ENCODE measurements around the gene SPEG. TPM values are rescaled to one million over a fixed set of nuclear protein-coding genes. Genes with fewer than 3 reads are reported as not detected.

The SPEG gene
- total and polyA plus RNA-seq, 4 donors: 81.6 to 1,108 (median 357) TPM

- no peaks in the 10 kb centered on the region for H3K36me3 ChIP-seq (ENCODE audit: control insufficient read depth in 1 of 2, insufficient read depth in 2 of 2, low read length in 1 of 2)
- intact Hi-C loops (cut with DNase I): no loop called here
- no peak overlapping the region for H3K4me3 ChIP-seq (ENCODE audit: low read length in 2 of 2)
- H3K27ac ChIP-seq (ENCODE audit: low read depth in 1 of 2, low read length in 2 of 2): no peak overlapping the region
- WGBS, 2 donors: 72 to 79% methylated on average over 10 to 11 of the region's 11 CpGs
- H3K27me3 ChIP-seq (ENCODE audit: control insufficient read depth in 1 of 2, insufficient read depth in 2 of 2, low read length in 1 of 2): no peaks in the 10 kb centered on the region
- DNase-seq (no peak), ATAC-seq (ENCODE audit: low FRiP score) (no peak)
- no peaks in the 10 kb centered on the region for H3K4me1 ChIP-seq (ENCODE audit: control insufficient read depth in 1 of 2, insufficient read depth in 2 of 2, low read length in 2 of 2)
- H3K9me3 ChIP-seq (ENCODE audit: control insufficient read depth, low read length): no peaks in the 10 kb centered on the region
These were observed 91.9 kb downstream of the SPEG start for GRCh38 chr2:219526320-219527075.

DNA sequence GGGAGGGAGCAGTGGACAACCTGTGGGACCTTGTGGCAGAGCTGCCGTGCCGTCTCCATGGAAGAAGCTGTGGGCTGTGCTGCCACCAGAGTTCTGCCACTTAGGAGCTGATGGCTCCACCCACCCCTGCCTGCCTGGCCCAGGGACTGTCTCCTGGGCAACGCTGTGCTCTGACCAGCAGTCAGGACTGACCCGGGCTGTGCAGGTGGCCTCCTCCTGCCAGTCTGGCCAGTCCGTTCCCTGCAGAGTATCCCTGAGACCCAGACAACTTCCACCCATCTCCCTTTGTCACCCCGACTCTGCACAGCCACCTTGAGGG is 92.4 kb downstream of the SPEG start:
- Histone ChIP-seq H3K36me3 (ENCODE audit: control insufficient read depth in 1 of 2, insufficient read depth in 2 of 2, low read length in 1 of 2) (no peaks in the 10 kb centered on the region), H3K4me1 (ENCODE audit: control insufficient read depth in 1 of 2, insufficient read depth in 2 of 2, low read length in 2 of 2) (no peaks in the 10 kb centered on the region), H3K27me3 (ENCODE audit: control insufficient read depth in 1 of 2, insufficient read depth in 2 of 2, low read length in 1 of 2) (no peaks in the 10 kb centered on the region), H3K27ac (ENCODE audit: low read depth in 1 of 2, low read length in 2 of 2) (no peak overlapping the region), H3K4me3 (ENCODE audit: low read length in 2 of 2) (no peak overlapping the region), H3K9me3 (ENCODE audit: control insufficient read depth, low read length) (no peaks in the 10 kb centered on the region)
- intact Hi-C loops (cut with DNase I): no loop called here
- ATAC-seq (ENCODE audit: low FRiP score) (no peak), DNase-seq (no peak)
- WGBS, 2 donors: 24 to 31% methylated on average over 5 to 6 of the region's 6 CpGs

DNA sequence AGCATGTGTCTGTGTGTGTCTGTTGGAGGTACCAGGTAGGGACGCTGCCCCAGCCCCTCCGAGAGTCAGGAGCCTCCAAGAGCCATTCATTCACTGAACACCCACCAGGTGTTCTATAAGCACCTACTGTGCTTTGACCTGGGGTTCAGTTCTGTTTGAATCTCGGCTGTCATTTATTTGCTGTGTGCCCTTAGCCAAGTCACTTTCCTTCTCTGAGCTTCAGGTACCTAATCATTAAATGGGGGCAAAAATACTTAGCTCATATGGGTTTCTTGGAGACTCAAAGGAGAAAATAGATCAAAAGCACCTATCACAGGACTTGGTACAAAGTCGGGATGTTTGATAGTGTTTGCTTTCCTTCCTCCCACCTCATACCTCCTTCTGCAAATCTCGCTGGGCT is 92.8 kb downstream of the SPEG start:
- H3K4me1 ChIP-seq (ENCODE audit: control insufficient read depth in 1 of 2, insufficient read depth in 2 of 2, low read length in 2 of 2): no peaks in the 10 kb centered on the region
- ATAC-seq (ENCODE audit: low FRiP score) (no peak), DNase-seq (no peak)
- no peaks in the 10 kb centered on the region for H3K9me3 ChIP-seq (ENCODE audit: control insufficient read depth, low read length)
- H3K4me3 ChIP-seq (ENCODE audit: low read length in 2 of 2): no peak overlapping the region
- intact Hi-C loops (cut with DNase I): no loop called here
- H3K27me3 ChIP-seq (ENCODE audit: control insufficient read depth in 1 of 2, insufficient read depth in 2 of 2, low read length in 1 of 2): no peaks in the 10 kb centered on the region
- H3K27ac ChIP-seq (ENCODE audit: low read depth in 1 of 2, low read length in 2 of 2): no peak overlapping the region
- no peaks in the 10 kb centered on the region for H3K36me3 ChIP-seq (ENCODE audit: control insufficient read depth in 1 of 2, insufficient read depth in 2 of 2, low read length in 1 of 2)
- 67 to 68% methylated on average over 5 of the region's 5 CpGs for WGBS, 2 donors

GRCh38 chr2:219530048-219530963 is 95.7 kb downstream of the SPEG start:
- H3K4me3 ChIP-seq (ENCODE audit: low read length in 2 of 2): no peak overlapping the region
- H3K36me3 ChIP-seq (ENCODE audit: control insufficient read depth in 1 of 2, insufficient read depth in 2 of 2, low read length in 1 of 2): no peaks in the 10 kb centered on the region
- no peak overlapping the region for H3K27ac ChIP-seq (ENCODE audit: low read depth in 1 of 2, low read length in 2 of 2)
- DNase-seq (peak; percentile 91 to 97), ATAC-seq (ENCODE audit: low FRiP score) (peak; percentile 92)
- no peaks in the 10 kb centered on the region for H3K27me3 ChIP-seq (ENCODE audit: control insufficient read depth in 1 of 2, insufficient read depth in 2 of 2, low read length in 1 of 2)
- intact Hi-C loops (cut with DNase I): loop anchor here in 1 of 2 donors (1.0 to 10.0 kb wide), 2 partner anchors 127 to 366 kb away; partner anchors contain the start of gene NHEJ1
- 10 to 16% methylated on average over 16 to 21 of the region's 21 CpGs for WGBS, 2 donors
- H3K9me3 ChIP-seq (ENCODE audit: control insufficient read depth, low read length): no peaks in the 10 kb centered on the region
- H3K4me1 ChIP-seq (ENCODE audit: control insufficient read depth in 1 of 2, insufficient read depth in 2 of 2, low read length in 2 of 2): no peaks in the 10 kb centered on the region

GRCh38 chr2:219531639-219532377 is 97.2 kb downstream of the SPEG start:
- no peak for ATAC-seq (ENCODE audit: low FRiP score)
- no peak overlapping the region for H3K27ac ChIP-seq (ENCODE audit: low read depth in 1 of 2, low read length in 2 of 2)
- H3K4me3 ChIP-seq (ENCODE audit: low read length in 2 of 2): no peak overlapping the region
- no peak for DNase-seq
- no peaks in the 10 kb centered on the region for H3K9me3 ChIP-seq (ENCODE audit: control insufficient read depth, low read length)
- no peaks in the 10 kb centered on the region for H3K36me3 ChIP-seq (ENCODE audit: control insufficient read depth in 1 of 2, insufficient read depth in 2 of 2, low read length in 1 of 2)
- no peaks in the 10 kb centered on the region for H3K27me3 ChIP-seq (ENCODE audit: control insufficient read depth in 1 of 2, insufficient read depth in 2 of 2, low read length in 1 of 2)
- intact Hi-C loops (cut with DNase I): loop anchor here in 1 of 2 donors (10.0 kb wide), 1 partner anchor 367 kb away; the partner anchor contains the start of gene NHEJ1
- 87 to 88% methylated on average over 19 to 20 of the region's 20 CpGs for WGBS, 2 donors
- H3K4me1 ChIP-seq (ENCODE audit: control insufficient read depth in 1 of 2, insufficient read depth in 2 of 2, low read length in 2 of 2): no peaks in the 10 kb centered on the region

GRCh38 chr2:219532378-219532649 is 97.7 kb downstream of the SPEG start:
- WGBS, 2 donors: 86 to 87% methylated on average over 8 of the region's 8 CpGs
- no peak for ATAC-seq (ENCODE audit: low FRiP score)
- no peaks in the 10 kb centered on the region for H3K9me3 ChIP-seq (ENCODE audit: control insufficient read depth, low read length)
- no peaks in the 10 kb centered on the region for H3K36me3 ChIP-seq (ENCODE audit: control insufficient read depth in 1 of 2, insufficient read depth in 2 of 2, low read length in 1 of 2)
- H3K27ac ChIP-seq (ENCODE audit: low read depth in 1 of 2, low read length in 2 of 2): no peak overlapping the region
- H3K27me3 ChIP-seq (ENCODE audit: control insufficient read depth in 1 of 2, insufficient read depth in 2 of 2, low read length in 1 of 2): no peaks in the 10 kb centered on the region
- H3K4me3 ChIP-seq (ENCODE audit: low read length in 2 of 2): no peak overlapping the region
- H3K4me1 ChIP-seq (ENCODE audit: control insufficient read depth in 1 of 2, insufficient read depth in 2 of 2, low read length in 2 of 2): no peaks in the 10 kb centered on the region
- intact Hi-C loops (cut with DNase I): loop anchor here in 1 of 2 donors (10.0 kb wide), 1 partner anchor 368 kb away; the partner anchor contains the start of gene NHEJ1
- DNase-seq: no peak

DNA sequence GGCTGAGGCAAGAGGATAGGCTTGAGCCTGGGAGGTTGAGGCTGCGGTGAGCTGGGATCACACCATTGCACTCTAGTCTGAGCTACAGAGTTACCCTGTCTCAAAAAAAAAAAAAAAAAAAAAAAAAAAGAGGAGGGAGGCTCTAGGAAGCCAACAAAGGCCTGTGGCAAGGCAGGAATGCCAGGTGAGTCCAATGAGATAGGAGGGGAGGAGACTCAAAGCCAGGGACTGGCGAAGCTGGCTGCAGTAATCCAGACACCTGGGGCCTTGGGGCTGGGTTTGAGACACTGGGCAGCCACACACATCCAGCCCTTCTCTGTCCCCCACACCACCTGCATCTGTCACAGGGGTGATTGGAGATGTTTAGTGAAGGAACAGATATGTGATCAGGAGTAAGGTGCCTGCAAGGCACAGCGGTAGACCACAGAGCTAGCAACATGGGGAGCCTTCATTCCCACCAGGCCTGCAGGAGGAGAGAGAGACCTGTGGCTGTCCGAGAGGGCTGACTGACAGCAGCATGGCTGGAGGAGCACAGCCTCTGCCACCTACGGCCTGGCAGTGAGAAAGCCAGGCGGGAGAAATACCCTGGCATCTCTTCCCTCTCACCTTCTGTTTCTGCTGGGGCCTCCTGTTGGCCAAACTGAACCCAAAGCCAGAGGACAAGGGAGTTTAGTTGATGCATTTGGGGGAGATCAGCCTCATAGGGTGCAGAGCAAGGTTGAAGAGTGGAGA is 99.5 kb downstream of the SPEG start:
- Histone ChIP-seq H3K4me1 (ENCODE audit: control insufficient read depth in 1 of 2, insufficient read depth in 2 of 2, low read length in 2 of 2) (no peaks in the 10 kb centered on the region), H3K4me3 (ENCODE audit: low read length in 2 of 2) (no peak overlapping the region), H3K36me3 (ENCODE audit: control insufficient read depth in 1 of 2, insufficient read depth in 2 of 2, low read length in 1 of 2) (peaks cover 0 to 1% of the 10 kb centered on the region in 2 donors), H3K27ac (ENCODE audit: low read depth in 1 of 2, low read length in 2 of 2) (no peak overlapping the region), H3K9me3 (ENCODE audit: control insufficient read depth, low read length) (no peaks in the 10 kb centered on the region), H3K27me3 (ENCODE audit: control insufficient read depth in 1 of 2, insufficient read depth in 2 of 2, low read length in 1 of 2) (no peaks in the 10 kb centered on the region)
- DNase-seq: no peak
- ATAC-seq (ENCODE audit: low FRiP score): no peak
- intact Hi-C loops (cut with DNase I): loop anchor here in 1 of 2 donors (10.0 kb wide), 1 partner anchor 369 kb away; the partner anchor contains the start of gene NHEJ1
- WGBS, 2 donors: 87 to 92% methylated on average over 6 of the region's 6 CpGs

- 86 to 87% methylated on average over 16 of the region's 16 CpGs for WGBS, 2 donors
- no peak for ATAC-seq (ENCODE audit: low FRiP score)
These were observed 101.8 kb downstream of the SPEG start for GRCh38 chr2:219536425-219536824.

More at GRCh38 chr2:219536425-219536824, 101.8 kb downstream of the SPEG start:
- Histone ChIP-seq H3K27ac (ENCODE audit: low read depth in 1 of 2, low read length in 2 of 2) (no peak overlapping the region), H3K9me3 (ENCODE audit: control insufficient read depth, low read length) (no peaks in the 10 kb centered on the region), H3K4me1 (ENCODE audit: control insufficient read depth in 1 of 2, insufficient read depth in 2 of 2, low read length in 2 of 2) (no peaks in the 10 kb centered on the region), H3K27me3 (ENCODE audit: control insufficient read depth in 1 of 2, insufficient read depth in 2 of 2, low read length in 1 of 2) (no peaks in the 10 kb centered on the region), H3K36me3 (ENCODE audit: control insufficient read depth in 1 of 2, insufficient read depth in 2 of 2, low read length in 1 of 2) (peaks cover 0 to 2% of the 10 kb centered on the region in 2 donors), H3K4me3 (ENCODE audit: low read length in 2 of 2) (no peak overlapping the region)
- no peak for DNase-seq
- intact Hi-C loops (cut with DNase I): loop anchor here in 1 of 2 donors (10.0 kb wide), 1 partner anchor 372 kb away; the partner anchor contains the start of gene NHEJ1
